Measurements from ENCODE around the gene THSD4.

THSD4 gene

DNA sequence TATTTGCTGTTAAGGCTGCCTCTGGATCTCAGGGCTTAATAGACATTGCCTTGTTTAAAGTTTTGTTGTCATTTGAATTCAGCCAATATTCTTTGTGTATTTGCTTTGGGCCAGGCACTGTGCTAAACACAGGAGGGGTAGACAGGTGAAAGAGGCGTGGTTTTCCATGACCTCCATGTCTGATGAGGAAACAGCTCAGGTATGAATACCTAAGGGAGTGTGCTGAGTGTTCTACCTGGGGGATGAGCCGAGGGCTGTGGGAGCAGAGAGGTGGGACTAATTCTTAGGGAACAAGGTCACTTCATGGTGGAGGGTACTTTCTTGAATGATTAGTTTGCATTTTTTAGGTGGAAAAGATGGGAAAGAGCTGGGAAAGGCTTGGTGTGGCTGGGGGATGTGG, 108.2 kb downstream of the THSD4 start:
- no peak for DNase-seq (ENCODE audit: low read depth in 2 of 2)

DNA sequence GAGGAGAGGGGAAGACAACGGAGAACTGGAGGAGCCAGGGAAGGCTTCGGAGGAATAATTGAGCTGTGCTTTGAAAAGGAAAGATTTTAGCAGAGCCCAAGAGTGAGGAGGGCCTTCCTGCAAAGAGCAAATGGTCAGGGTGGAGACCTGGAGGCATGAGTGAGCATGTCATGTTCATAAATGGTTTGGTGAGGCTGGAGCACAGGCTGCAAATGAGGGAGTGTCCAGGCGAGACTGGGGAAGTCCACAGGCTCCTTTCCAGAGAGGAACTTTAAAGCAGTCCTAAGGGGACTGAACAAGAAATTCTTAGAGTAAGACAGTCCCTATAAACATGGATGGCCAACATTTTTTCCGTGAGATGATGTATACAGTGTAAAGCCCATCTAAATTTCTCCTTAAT, 108.8 kb downstream of the THSD4 start:
- DNase-seq (ENCODE audit: low read depth in 2 of 2) = no peak

DNA sequence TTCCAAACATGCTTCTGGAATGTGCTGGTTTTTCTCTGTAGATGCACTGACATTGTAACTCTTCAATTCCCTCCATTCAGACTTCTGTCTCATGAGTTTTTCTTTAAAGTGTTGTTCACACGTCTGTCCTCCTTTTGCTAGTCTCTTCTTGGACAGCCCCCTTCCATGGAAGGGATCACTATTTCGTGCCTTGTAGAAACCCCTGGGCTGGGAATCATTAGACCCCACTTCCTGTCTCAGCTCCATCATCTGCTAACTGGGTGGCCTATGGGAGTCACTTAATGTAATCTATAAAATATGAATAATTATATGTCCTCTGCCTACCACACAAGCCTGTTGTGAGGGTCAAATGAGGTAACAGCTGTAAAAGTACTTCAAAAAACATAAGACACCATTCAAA, 110.6 kb downstream of the THSD4 start:
- no peak for DNase-seq (ENCODE audit: low read depth in 2 of 2)

DNA sequence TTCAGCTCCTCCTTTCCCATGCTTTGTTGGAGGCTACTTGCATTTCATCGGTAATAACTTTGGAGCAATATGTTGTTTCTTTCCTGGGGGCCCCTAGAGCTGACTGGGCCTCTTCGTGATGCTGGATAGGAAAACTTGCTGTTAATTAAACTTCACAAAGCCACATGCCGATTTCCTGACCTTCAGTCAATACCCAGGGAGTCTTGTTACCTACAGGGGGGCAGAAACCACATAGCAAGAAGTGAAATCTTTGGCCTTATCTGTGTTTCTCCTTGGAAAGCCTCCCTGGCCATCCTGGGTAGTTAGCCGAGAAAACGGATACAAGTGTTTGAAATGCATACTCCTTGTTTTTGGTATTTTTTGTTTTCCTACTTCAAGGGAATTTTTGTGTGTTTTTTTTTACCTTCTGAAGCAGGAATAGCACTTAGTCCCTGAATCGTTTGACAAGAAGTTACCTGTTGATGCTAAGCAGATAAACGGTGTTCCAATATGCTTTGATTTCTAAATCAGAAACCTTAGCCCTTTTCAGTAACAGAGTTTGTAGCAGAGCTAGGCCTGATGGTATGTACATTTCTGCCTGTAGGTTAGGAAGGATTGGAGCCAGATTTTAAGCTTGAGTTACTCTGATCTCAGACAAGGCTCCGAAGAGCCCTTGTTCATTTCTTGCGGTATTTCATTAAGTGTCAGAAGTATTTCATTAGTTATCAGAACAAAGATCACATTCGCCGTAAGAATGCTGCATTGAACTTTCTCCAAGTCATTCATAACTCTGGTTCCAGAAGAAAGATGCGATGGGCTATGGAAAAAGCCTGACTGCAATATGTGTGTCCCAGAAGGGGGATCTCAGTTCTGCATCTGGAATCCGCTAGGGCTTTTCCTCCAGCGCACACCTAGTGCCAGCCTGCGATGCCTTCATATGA, 111.5 kb downstream of the THSD4 start:
- DNase-seq (ENCODE audit: low read depth in 2 of 2) = no peak

DNA sequence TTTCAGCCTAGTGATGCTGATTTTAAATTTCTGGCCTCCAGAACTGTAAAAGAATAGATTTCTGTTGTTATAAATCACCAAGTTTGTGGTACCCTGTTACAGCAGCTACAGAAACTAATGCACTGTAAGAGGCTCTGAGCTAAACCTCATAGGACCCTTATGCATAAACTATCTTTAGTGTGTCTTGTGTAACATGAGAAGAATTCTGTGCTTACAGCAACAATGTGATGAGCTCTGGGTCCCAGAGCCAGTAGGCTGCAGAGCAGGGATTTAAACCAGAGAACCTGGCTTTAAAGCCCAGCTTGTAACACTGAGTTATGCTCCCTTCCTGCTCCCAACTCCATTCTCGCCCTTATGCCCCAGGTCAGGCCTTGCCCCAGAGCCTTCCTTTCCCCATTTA, 113.1 kb downstream of the THSD4 start:
- DNase-seq (ENCODE audit: low read depth in 2 of 2) = no peak

DNA sequence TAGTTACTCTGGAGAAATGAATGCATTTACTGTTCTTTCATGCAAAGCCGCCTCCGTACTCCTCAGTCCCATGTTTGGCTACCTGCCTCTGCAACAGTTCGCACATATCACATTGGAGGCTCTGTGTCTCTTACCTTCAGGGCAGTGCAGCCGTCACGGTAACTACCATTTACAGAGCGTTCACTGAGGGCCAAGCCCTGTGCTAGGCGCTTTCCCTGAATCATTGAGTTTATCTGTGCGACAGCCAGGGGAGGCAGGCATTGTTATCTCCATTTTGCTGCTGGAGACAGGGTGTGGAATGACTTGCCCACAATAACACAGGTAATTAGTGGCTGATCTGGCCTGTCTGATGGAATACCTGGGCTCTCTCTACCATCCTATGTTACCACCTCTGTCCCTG, 115.0 kb downstream of the THSD4 start:
- DNase-seq (ENCODE audit: low read depth in 2 of 2) = no peak

DNA sequence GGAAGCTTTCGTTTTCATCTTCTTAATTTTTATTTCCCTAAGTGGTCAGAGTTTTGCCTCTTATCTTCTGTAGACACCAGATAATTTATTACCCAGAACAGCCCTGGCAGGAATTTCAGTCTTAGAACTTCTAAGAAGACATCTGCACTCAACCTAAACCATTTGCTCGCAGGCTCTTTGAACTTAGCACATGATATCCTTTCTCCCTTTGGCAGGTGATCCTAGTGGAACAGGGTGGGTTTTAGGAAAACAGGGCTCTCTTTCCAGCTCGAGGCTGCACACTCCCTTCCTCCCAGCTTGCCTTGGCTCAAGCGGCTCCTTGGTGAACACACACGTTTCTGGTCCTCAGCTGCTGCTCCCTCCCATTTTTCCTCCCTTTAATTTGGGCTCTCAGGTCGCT, 116.5 kb downstream of the THSD4 start:
- no peak for DNase-seq (ENCODE audit: low read depth in 2 of 2)

DNA sequence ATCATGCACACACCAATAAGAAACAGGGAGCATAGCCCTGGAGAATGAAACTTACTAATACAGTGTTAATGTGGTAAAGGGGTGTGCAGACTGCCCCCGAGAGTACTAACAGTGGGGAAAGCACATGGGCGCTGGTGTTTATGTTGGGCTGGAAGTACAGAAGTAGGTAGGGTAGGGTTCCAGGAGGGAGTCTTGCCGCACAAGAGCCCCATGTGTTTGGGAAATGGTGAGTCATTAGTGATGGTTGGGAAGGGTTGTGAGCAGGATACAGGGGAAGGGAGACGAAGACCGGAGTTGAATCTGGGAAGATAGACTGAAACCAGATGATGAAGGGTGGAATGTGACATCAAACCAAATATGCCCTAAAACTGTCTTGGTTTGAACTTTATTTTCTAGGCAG, 117.1 kb downstream of the THSD4 start:
- no peak for DNase-seq (ENCODE audit: low read depth in 2 of 2)

DNA sequence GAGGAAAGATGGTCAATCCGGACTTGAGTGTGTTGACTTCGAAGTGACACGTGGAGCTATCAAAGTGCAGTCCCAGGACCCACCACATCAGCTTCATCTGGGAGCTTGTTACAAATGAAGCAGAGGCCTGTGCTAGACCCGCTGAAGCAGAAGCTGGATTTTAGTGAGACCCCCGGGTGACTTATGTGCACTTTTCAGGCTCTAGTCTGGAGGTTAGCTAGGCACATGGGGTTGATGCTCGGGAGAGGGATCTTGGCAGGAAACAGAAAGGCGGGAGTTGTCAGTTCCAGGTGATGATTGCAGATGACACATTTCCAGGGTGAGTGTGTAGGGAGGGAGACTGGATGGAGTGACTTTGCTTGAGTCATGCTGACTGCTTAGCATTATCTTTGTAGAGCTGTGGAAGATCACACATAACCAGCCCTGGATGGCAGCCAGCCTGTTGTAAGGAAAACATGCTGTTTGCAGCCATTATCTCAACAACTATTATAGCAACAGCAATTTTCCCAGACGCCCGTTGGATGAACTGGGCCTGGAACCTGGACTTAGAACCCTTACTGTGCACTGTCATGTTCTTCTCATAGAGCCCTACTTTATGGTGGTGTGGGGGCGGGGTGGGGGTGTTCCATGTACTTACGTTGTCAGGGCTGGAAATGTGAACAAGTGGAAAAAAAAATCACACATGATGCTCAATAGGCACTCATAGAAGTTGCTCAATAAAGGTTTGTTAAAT, 122.4 kb downstream of the THSD4 start:
- DNase-seq (ENCODE audit: low read depth in 2 of 2) = no peak

DNA sequence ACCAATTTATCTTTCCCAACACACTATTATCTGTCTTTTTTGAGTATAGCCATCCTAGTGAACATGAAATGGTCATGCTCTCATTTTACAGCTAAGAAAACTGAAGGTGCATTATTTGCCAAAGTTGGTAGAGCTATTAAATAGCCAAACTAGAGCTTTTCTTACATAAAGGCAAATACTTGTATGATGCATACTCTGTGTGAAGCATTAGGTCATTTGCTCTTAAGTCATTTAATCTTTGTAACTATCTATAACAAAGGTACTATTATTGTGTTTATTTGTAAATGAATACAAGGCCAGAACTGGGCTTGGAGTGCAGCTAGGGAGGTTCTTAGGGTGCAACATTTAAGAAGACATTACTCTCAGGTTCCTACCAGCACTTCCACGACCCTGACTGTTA, 123.7 kb downstream of the THSD4 start:
- DNase-seq (ENCODE audit: low read depth in 2 of 2) = no peak

DNA sequence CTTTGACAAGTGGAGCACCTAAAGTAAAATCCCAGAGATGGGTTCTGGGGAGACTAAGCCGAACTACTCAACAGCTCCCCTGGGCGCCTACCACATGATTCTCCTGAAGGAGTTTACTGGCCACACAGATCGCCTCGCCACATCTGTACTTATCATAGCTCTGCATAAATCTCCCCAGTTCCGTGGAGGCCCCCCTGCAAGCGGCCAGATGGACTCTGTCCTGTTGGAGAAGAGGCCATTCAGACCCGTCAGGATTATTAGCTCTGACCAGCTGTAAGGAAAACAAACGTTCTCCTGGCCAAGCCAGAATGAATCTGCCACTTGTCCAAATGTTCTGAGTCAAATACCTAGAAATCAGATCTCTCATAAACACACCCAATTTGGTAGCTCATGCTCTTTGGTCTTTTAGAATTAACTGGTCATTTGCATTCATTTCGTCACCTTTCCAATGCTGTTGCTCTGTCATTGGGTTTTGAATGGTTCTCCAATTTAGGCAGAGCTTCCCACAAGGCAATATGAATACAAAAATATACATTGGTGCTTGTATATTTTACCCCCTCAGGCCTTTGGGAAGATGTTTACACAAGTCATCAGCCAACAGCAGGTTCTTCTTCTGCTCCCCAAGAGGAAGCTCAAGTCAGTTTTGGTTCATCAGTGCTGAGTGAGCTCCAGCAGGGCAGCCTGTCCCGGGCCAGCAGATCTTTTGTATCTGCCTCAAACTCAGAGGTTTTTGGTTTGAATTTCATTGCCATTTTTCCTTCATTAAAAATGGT, 124.5 kb downstream of the THSD4 start:
- DNase-seq (ENCODE audit: low read depth in 2 of 2) = no peak

DNA sequence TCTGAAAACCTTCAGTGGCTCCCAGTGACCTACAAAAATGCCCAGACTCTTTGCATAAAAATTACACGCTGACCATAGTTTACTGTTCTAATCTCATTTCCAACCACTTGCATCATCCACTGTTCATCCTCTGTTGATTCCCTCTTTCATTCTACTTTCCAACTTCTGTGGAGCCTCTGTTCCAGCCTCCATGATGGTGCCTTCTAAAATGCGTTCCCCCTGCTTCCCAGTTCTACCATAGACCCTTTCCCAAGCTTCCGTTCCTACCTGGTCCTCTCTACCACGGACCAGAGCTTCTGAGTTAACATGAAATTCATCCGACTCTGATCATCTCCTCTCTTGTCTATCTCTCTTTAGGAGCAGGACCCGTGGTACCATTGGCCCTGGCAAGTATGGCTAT, 127.0 kb downstream of the THSD4 start:
- no peak for DNase-seq (ENCODE audit: low read depth in 2 of 2)

DNA sequence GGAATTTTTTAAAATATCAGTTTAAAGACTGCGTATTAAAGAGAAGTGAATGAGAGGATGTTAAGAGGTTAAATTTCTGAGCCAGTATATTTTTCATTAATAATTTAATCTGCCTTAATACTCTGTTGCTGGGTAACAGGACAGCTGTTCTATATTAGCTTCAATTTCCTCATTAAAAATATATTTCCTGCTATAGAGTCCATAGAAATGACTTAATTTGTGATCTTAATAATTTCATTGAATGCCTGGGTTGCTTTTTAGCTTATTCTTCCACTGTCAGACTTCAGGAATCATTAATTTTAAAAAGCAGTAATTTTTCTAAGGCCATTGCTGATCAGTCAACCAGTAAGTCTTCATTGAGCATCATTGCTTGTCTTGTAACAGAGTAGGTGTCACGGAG, 129.0 kb downstream of the THSD4 start:
- DNase-seq (ENCODE audit: low read depth in 2 of 2) = no peak

DNA sequence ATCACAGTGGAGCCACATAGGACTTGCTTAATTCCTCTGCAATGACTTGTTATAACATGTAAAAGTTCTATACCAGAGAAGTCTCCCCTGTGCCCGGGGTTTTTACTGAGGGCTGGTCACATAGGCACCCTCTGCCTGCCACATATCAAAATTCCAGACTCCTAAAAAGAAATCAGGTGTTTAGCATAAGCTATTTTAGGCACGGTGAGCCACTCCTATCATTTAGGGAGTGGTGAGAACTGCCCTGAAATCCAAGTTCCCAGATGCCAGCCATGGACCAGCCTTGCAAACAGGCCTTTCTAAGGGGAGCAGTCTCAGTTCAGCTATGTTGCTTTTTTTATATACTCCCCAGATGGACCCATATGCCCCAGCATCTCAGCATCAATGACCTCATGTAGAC, 130.3 kb downstream of the THSD4 start:
- no peak for DNase-seq (ENCODE audit: low read depth in 2 of 2)

DNA sequence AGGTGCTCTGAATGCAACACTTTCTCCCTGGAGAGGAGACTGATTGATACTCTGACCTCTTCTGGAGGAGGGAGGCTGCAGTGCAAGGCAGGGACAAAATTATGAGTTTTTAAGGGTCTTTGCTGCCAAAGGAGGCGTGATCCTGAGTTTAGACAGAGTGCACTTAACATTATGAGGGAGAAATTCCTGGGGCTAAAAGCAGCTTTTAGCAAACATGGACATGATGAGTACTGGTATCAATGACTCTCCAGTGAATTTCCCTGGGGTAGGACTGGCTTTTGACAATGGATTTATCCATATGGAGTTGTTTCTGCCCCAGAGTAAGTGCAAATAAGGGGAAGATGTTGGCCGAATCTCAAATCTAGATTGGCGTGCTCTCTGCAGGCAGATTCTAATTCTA, 133.1 kb downstream of the THSD4 start:
- no peak for DNase-seq (ENCODE audit: low read depth in 2 of 2)

DNA sequence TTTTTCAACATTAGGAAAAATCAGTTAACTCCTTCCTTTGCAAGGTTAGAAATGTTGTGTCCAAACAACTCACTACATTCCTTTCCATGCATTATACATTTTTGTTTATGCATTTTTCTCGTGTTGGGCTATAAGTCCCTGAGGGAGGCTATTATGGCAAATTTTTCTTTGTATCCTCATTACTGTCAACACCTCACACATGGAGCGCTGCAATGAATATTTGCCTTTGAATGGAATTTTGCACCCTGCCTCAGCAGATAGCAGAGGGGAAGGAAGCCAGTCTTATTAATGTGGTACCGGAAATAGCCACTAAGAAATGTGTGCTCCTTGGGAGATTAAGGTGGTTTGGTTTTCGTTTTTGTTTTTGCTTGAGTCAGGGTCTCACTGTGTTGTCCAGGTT, 134.7 kb downstream of the THSD4 start:
- no peak for DNase-seq (ENCODE audit: low read depth in 2 of 2)

DNA sequence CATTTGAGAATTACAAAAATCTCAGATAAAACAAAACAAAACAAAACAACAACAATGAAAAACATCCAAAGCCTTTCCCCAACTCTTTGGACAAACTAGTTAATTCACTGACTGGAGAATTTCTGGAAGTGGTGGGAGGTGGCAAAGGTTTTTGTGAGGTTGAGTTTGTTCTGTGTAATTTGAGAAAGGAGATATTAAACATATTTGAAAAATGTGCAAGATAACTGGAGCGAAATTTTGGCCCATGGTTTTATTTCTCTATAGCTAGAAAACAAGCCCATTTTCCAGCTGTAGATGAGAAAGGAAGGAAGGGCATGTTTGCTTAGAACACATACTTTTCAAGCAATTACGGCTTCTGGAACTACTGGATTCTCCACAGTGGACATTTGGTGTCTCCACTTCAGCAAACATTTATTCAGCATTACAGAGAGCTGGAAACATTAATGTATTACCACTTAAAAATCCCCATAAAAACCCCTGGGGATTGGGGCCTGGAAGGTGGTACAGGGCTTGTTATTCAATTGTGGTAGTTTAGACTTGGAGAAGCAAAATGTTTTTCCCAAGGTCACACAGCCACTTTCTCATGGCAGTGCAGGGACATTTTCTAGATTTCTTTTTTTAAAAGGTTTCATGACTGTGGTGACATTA, 135.8 kb downstream of the THSD4 start:
- no peak for DNase-seq (ENCODE audit: low read depth in 2 of 2)

DNA sequence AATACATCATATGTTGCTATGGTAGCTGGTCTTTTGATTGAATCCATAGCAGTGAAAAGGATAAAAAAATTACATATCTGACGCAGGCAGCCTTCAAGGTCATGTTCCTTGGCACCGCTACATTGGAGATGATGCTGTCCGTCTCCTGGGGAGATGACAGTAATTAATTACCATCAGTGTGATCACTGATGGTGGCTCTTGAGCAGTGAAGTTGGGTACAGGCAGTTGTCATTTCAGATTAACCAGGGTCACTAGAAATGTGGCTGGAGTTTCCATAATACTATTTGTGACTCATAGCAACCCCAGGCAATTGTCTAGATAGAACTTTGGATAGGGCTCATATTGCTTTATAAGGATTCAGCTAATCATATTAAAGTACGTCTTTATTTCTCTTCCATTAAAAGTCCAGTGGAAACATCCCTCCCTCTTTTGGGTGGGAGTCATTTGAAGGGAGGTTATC, 136.3 kb downstream of the THSD4 start:
- DNase-seq (ENCODE audit: low read depth in 2 of 2) = no peak

DNA sequence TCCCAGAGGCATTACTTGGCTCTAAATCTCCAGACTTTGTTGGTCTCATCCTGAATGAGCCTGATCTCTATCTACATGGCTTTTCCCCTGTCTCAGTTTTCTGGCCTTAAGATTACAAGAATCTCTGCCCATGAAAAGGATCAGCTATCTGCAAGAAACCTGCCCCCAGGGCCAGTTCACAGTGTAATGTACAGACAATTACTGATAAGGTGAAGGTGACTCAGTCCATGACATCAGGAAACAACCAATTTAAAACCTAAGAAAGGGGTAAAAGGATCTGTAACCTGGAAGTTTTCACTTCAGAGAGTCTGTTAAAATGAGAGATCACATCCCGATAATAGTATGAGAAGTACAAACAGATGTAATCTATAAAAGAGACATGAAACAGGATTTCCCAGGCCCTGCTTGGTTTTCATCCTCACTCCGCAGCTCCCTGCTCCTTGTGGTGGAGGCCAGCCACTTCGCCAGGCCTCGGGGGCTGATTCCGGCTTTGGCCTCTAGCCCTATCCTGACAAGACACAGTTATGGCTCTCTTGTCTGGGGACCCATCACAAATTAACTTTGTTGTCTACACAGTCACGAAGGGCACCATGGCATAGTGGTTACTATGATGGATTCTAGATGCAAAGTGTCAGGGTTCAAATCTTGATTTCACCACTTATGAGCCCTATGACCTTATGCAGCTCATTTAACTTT, 136.9 kb downstream of the THSD4 start:
- DNase-seq (ENCODE audit: low read depth in 2 of 2) = no peak

DNA sequence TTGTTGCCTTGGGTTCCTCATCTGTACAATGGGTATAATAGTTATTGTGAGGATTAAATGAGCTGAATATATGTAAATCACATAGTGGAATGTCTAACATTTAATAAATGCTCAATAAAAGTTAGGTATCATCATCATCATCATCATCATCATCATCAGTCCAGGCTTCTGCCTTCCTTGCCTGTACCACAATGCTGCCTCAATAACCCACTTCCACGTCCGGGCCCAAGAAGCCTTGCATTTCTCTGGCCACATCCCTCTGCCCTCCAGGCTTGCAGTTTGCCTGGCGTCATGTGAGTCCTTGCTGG, 137.4 kb downstream of the THSD4 start:
- no peak for DNase-seq (ENCODE audit: low read depth in 2 of 2)

DNA sequence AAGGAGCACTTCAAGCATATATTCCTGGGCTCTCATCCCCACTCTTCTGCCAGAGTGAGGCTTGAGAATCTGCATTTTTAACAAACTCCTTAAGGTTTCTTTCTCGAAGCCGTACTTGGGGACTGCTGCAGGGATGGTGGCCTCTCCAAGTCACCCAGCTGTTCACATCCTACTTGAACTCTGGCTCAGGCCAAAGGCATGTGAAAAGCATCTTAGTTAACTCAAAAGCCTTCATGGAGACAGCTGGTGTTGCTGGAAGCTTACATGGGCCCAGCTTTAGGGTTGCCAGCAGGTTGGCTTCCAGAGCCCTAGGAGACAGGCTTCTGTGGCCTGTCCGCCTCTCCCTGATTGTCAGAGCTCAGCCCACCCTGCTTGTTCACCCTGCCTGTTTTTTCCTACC, 139.2 kb downstream of the THSD4 start:
- no peak for DNase-seq (ENCODE audit: low read depth in 2 of 2)
